ENCODE data around the gene NOL11. TPM values are rescaled to one million over a fixed set of nuclear protein-coding genes. Genes with fewer than 3 reads are reported as not detected.
A peak's percentile ranks its signal among the peaks of the same experiment; 100 is the strongest.

NOL11 gene
- total RNA-seq, 1 donor from 2014 or later, result 90.4 TPM

- no peak overlapping the region for H3K4me2 ChIP-seq
- H3F3A ChIP-seq (ENCODE audit: low read depth), result peaks cover 3% of the 10 kb centered on the region
These were observed 30.2 kb upstream of the NOL11 start for GRCh38 chr17:67687511-67687910.

GRCh38 chr17:67689534-67690177 is 28.1 kb upstream of the NOL11 start:
- no peak overlapping the region for H3K4me2 ChIP-seq
- H3K79me2 ChIP-seq (ENCODE audit: low read depth), result no peaks in the 10 kb centered on the region
- H2AFZ ChIP-seq (replicated peaks), result no peak overlapping the region
- no peaks in the 10 kb centered on the region for H4K20me1 ChIP-seq (ENCODE audit: low read depth)
- H3K36me3 ChIP-seq, result no peaks in the 10 kb centered on the region
- Mint-ChIP-seq H3K36me3 (peaks cover 2% of the 10 kb centered on the region), H3K27ac (no peak overlapping the region), H3K9me3 (no peaks in the 10 kb centered on the region), H3K4me3 (no peak overlapping the region), H3K27me3 (ENCODE audit: insufficient read depth, low read depth) (no peaks in the 10 kb centered on the region), H3K4me1 (peaks cover 7% of the 10 kb centered on the region)
- no peak overlapping the region for H3K27ac ChIP-seq
- no peaks in the 10 kb centered on the region for H3K4me1 ChIP-seq
- no peaks in the 10 kb centered on the region for H3K27me3 ChIP-seq
- no peak overlapping the region for H3K4me3 ChIP-seq
- no peak overlapping the region for H3K9ac ChIP-seq
- no peak for TF ChIP-seq EZH2phosphoT487 (IDR thresholded peaks at IDR 0.05)
- TF ChIP-seq EZH2 (IDR thresholded peaks at IDR 0.05), result no peak
- peak; percentile 85 for TF ChIP-seq CTCF (IDR thresholded peaks at IDR 0.05)
- peak; percentile 75 for DNase-seq (ENCODE audit: low spot score)
- H3F3A ChIP-seq (ENCODE audit: low read depth), result peaks cover 3% of the 10 kb centered on the region
- no peaks in the 10 kb centered on the region for H3K9me3 ChIP-seq (ENCODE audit: low read depth)

More at GRCh38 chr17:67687511-67687910, 30.2 kb upstream of the NOL11 start:
- Mint-ChIP-seq H3K4me1 (peaks cover 7% of the 10 kb centered on the region), H3K27me3 (ENCODE audit: insufficient read depth, low read depth) (no peaks in the 10 kb centered on the region), H3K36me3 (no peaks in the 10 kb centered on the region), H3K9me3 (no peaks in the 10 kb centered on the region), H3K27ac (no peak overlapping the region), H3K4me3 (no peak overlapping the region)
- no peaks in the 10 kb centered on the region for H3K4me1 ChIP-seq
- TF ChIP-seq CTCF (IDR thresholded peaks at IDR 0.05) (no peak), EZH2 (IDR thresholded peaks at IDR 0.05) (no peak), EZH2phosphoT487 (IDR thresholded peaks at IDR 0.05) (no peak)
- no peaks in the 10 kb centered on the region for H3K27me3 ChIP-seq
- no peak for DNase-seq (ENCODE audit: low spot score)
- peak overlapping the region; percentile 11 for H3K27ac ChIP-seq
- H3K36me3 ChIP-seq, result no peaks in the 10 kb centered on the region
- H3K9me3 ChIP-seq (ENCODE audit: low read depth), result no peaks in the 10 kb centered on the region
- H3K79me2 ChIP-seq (ENCODE audit: low read depth), result no peaks in the 10 kb centered on the region
- no peak overlapping the region for H2AFZ ChIP-seq (replicated peaks)
- H4K20me1 ChIP-seq (ENCODE audit: low read depth), result no peaks in the 10 kb centered on the region
- H3K4me3 ChIP-seq, result no peak overlapping the region
- no peak overlapping the region for H3K9ac ChIP-seq

- Histone ChIP-seq H4K20me1 (ENCODE audit: low read depth) (no peaks in the 10 kb centered on the region), H2AFZ (replicated peaks) (no peak overlapping the region), H3K9ac (no peak overlapping the region), H3K36me3 (no peaks in the 10 kb centered on the region), H3K9me3 (ENCODE audit: low read depth) (no peaks in the 10 kb centered on the region), H3K4me3 (no peak overlapping the region), H3K27me3 (no peaks in the 10 kb centered on the region), H3F3A (ENCODE audit: low read depth) (no peaks in the 10 kb centered on the region), H3K27ac (no peak overlapping the region), H3K4me2 (no peak overlapping the region), H3K79me2 (ENCODE audit: low read depth) (no peaks in the 10 kb centered on the region), H3K4me1 (peaks cover 9% of the 10 kb centered on the region)
- TF ChIP-seq EZH2 (IDR thresholded peaks at IDR 0.05) (no peak), CTCF (IDR thresholded peaks at IDR 0.05) (no peak), EZH2phosphoT487 (IDR thresholded peaks at IDR 0.05) (no peak)
- H3K9me3 Mint-ChIP-seq, result no peaks in the 10 kb centered on the region
- peaks cover 2% of the 10 kb centered on the region for H3K36me3 Mint-ChIP-seq
- no peak overlapping the region for H3K4me3 Mint-ChIP-seq
- DNase-seq (ENCODE audit: low spot score), result no peak
- peak overlapping the region; percentile 20 for H3K27ac Mint-ChIP-seq
- no peaks in the 10 kb centered on the region for H3K27me3 Mint-ChIP-seq (ENCODE audit: insufficient read depth, low read depth)
- H3K4me1 Mint-ChIP-seq, result peaks cover 8% of the 10 kb centered on the region
These were observed 23.9 kb upstream of the NOL11 start for GRCh38 chr17:67693811-67694210.
